HG03571 (cell line): ENCODE measurements around the gene FAT4.

Experiments
- ATAC-seq: cut with Tn5 transposase; IDR thresholded peaks from one replicate; pipeline ENCODE4 v1.9.1; 2021; ENCODE audit not compliant: unreplicated experiment

The FAT4 gene, protein sequence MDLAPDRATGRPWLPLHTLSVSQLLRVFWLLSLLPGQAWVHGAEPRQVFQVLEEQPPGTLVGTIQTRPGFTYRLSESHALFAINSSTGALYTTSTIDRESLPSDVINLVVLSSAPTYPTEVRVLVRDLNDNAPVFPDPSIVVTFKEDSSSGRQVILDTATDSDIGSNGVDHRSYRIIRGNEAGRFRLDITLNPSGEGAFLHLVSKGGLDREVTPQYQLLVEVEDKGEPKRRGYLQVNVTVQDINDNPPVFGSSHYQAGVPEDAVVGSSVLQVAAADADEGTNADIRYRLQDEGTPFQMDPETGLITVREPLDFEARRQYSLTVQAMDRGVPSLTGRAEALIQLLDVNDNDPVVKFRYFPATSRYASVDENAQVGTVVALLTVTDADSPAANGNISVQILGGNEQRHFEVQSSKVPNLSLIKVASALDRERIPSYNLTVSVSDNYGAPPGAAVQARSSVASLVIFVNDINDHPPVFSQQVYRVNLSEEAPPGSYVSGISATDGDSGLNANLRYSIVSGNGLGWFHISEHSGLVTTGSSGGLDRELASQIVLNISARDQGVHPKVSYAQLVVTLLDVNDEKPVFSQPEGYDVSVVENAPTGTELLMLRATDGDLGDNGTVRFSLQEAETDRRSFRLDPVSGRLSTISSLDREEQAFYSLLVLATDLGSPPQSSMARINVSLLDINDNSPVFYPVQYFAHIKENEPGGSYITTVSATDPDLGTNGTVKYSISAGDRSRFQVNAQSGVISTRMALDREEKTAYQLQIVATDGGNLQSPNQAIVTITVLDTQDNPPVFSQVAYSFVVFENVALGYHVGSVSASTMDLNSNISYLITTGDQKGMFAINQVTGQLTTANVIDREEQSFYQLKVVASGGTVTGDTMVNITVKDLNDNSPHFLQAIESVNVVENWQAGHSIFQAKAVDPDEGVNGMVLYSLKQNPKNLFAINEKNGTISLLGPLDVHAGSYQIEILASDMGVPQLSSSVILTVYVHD (N-terminal part only)

DNA sequence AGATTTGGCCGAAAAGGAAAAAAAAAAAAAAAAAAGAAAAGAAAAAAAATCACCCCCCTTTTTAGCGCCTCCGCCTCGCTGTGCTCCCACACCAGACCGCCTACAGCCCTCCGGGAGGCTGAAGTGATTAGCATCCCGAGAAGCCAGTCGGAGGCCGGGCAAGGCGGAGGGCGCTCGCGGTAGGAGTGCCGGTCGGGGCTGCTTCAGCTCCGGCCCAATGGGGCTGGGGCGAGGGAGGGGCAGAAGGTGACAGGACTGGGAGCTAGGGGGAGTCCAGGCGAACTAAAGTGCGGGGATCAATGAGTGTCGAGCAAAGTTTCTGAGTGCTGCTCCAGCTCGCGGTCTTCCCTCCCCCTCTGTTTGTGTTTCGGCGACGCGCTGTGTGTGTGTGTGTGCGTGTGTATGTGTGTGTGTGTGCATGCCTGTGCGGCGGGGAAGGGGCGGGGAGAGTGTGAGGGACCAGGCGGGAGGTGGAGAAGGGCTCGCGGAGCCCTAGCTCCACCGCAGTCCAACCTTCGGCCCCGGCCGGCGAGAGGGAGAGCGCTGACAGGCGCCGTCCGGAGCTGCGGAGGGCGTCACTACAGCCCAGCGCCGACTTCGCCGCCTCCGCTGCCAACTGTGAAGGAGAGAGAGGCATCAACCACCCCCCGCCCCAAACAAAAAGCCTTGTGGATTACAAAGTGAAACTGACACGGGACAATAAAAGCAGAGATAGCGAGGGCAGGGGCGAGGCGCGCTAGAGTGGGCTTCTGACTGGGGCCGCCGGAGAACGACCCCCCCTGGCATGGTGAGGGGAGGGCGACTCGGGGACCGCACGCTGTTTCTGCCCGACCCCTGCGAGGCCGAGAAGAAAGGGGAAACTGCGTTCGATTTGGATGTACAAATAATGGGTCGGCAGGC, at the start of gene FAT4:
Gene FAT4 (plus strand): TSS at position 280 of the 900 bp plus-strand sequence. CDS start 1,457 bp downstream, outside the sequence.
- peak; percentile 72 for ATAC-seq

- ATAC-seq = no peak
Observed at GRCh38 chr4:125265846-125266245, 48.9 kb upstream of the FAT4 start.

- ATAC-seq = no peak
Observed at GRCh38 chr4:125266901-125267604, 47.7 kb upstream of the FAT4 start.

DNA sequence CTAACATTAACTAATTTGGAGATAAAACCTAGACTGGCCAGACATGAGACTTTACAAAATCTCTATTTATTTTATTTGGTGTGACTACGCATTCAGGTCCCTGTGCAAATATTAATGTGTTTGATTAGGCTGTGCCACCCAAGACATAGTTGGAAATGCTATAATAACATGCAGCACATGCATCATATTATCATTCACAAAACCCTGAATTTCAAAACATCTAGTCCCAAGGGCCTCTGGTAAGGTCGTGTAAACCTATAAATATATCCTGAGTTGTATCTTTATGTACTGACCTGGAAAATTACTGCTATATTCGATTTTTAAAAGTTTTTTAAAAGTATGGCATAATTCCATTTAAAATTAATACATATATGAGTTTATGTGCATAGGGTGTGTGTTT, 47.1 kb upstream of the FAT4 start:
- ATAC-seq = no peak

- ATAC-seq = no peak
Observed at GRCh38 chr4:125268068-125268755, 46.5 kb upstream of the FAT4 start.

DNA sequence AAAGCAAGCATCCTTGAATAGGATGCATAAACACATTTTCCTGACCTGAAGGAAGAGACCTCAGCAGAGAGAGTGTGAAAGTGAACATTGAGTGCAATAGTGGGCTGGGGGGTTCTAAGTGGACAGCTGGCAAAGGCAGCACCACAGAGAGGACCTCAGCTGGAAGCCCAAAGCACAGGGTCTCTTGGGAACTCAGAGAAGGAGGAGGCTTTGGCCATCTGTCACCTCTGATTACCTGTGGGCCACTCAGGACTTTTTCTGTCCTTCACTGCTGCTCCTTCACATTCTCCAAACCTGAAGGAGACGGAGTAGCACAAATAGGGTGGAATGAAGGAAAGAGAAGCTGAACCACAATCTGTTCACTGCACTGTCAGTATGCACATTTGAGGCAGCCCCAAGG, 37.9 kb upstream of the FAT4 start:
- no peak for ATAC-seq

- no peak for ATAC-seq
Observed at GRCh38 chr4:125277790-125278189, 37.0 kb upstream of the FAT4 start.

GRCh38 chr4:125280892-125281403, 33.8 kb upstream of the FAT4 start:
- ATAC-seq = no peak

- no peak for ATAC-seq
Observed at GRCh38 chr4:125283707-125284279, 31.0 kb upstream of the FAT4 start.

DNA sequence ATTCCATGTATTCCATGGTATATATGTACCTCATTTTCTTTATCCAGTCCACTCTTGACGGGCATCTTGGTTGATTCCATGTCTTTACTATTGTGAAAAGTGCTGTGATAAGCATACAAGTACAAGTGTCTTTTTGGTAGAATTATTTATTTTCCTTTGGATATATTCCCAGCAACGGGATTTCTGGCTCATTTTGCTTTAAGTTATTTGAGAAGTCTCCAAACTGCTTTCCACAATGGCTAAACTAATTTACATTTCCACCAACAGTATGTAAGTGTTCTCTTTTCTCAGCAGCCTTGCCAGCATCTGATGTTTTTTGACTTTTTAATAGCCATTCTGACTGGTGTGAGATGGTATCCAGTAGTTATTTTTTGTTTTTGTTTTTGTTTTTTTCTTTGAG, 17.6 kb upstream of the FAT4 start:
- ATAC-seq = no peak

GRCh38 chr4:125303058-125303457, 11.7 kb upstream of the FAT4 start:
- no peak for ATAC-seq

DNA sequence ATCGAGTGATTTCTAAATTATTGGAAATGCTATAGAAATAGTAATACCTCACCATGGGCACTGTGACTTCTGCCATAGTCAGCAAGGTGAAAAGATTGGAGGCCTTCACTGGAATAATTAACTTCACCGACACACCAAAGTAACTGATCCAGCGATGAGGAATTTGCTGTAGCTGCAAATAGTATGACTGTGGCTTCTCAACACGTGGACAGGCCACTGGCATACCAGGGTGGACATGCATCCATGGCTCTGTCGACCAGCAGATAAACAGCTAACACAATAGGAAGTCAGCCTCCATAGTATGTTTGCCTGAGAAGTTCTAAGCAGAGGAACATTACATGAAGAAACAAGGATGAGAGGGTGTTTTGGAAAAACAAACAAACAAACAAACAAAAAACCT, 10.9 kb upstream of the FAT4 start:
- ATAC-seq = no peak

DNA sequence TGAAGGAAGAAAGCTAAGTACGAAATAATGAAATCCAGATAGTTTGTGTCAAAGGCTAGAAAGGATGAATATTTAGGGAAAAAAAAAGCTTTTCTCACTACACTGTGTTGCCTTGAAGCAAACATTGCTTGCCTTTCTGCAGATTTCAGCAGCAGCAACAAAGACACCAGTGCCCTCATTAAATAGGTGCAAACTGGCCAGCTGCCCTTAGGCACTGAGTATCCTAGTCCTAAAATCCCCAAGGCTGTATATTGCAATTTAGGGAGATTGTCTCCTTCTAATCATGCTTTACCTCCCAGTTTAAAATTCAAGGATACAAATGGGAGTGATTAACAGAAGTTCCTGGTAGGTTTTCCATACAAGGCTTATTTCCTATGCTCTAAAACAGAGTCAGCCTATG, 8.6 kb upstream of the FAT4 start:
- ATAC-seq = no peak

DNA sequence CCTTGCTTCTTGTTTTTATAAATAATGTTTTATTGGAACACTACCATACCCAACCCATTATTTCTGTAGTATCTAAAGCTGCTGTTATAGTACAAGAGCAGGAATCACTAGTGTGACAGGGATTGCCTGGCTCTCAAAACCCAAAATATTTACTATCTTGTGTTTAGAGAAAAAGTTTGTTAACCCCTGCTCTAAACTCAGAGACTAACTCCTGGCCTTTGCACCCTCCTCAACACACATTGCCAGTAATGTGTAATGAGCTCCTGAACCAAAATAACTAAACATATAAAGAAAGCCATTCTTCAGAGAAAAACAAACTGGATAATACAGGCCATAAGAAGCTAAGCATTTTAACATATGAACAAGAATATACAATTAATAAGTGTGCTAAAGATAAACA, 8.2 kb upstream of the FAT4 start:
- ATAC-seq = no peak

GRCh38 chr4:125311503-125311902, 3.3 kb upstream of the FAT4 start:
- no peak for ATAC-seq

GRCh38 chr4:125313497-125313896, 1.3 kb upstream of the FAT4 start:
- peak; percentile 54 for ATAC-seq

DNA sequence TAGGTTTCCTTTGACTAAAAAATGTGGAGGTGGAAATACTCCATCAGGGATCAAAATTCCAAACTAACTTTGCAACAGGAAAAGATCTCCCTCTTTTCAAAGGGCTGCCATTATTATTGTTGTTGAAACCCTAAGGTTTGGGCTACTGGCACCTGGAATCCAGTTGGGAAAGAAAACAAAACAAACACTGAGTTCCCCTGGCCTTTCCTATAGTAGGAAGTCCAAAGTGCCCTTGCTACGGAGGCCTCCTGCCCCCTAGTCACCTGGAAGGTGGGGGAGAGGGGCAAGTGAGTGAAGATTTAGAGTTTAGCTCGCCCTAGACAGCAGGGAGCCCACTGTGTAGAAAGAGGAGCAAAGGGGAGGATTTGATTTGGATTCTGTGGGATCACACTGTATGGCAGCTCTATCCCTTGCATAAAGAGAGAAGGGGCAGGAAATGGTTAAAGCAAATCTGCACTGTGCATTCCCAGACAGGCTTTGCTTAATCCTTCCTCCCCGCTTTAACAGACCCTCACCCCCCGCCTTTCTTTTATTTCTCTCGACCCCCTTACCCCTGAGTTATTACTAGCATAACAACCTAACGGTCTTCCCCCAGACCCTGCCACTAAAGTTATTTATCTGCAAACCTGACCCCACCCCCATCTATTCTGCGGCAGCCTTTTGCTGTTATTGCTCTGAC, 627 bp upstream of the FAT4 start:
- ATAC-seq = no peak

DNA sequence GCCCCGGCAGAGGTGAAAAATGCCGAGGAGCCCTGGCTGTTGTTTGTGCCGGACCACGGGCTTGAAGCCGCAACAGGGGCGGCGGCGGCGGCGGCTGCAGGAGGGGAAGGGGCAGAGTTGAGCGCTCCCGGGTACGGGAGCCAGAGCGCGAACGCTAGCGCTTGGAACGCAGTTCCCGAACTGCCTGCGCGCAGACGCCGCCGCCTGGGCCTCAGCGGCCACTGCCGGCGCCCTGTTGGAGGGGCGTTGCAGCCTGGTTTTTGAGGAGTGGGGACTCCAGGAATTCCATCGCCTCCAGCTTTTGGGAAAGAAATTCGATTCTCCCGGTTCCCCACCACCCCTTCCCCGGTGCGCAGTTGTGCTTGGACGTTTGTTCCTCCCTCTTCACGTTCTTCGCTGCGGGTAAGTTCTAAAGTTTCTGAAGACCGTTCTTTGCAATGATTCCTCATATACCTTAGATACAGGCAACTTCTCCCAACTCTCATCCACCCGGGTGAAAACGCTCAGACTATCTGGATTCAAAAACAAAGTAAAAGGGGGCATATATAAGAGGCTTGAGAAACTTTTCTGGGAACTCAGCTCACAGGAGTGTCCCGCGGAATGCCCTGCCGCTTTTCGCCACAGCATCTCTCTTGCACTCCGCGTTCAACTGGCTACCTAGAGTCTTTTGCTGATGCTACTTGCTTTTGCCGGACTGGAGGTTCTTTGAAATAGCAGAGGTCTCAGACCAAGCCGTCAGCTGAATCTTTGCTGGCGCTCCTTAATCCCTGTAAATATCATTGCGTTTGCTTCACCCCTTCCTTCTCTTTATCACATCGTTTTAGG, 1.0 kb downstream of the FAT4 start:
- no peak for ATAC-seq
